ENCODE measurements around the gene ZNF416. TPM values are rescaled to one million over a fixed set of nuclear protein-coding genes. Genes with fewer than 3 reads are reported as not detected.
A peak's percentile ranks its signal among the peaks of the same experiment; 100 is the strongest.

The ZNF416 gene
- total RNA-seq (1 to 10 TPM; 1.5 to 2.9 TPM), polyA plus RNA-seq (under 1 TPM; 0.97 to 0.99 TPM)

GRCh38 chr19:57578487-57579205, at the start of gene ZNF416:
TSS of gene ZNF416 (minus strand) at chr19:57578911. CDS start at chr19:57578704, 207 bp downstream.
- TF ChIP-seq ATF3 (IDR thresholded peaks at IDR 0.05) (no peak), CTCF (IDR thresholded peaks at IDR 0.05; ENCODE audit: low read depth, low read length, missing input control) (no peak), MAX (IDR thresholded peaks at IDR 0.05) (peak; percentile 95), FOXA2 (IDR thresholded peaks at IDR 0.05) (peak; percentile 11), ZBTB33 (IDR thresholded peaks at IDR 0.05) (peak; percentile 97), YY1 (IDR thresholded peaks at IDR 0.05) (peak; percentile 86), JUND (IDR thresholded peaks at IDR 0.05) (peak in 1 of 2 donors; percentile 6), GABPA (IDR thresholded peaks at IDR 0.05 in 1 of 2, conservative IDR thresholded peaks at IDR 0.05 in 1 of 2) (peak; percentile 82 to 97), HNF4A (conservative IDR thresholded peaks at IDR 0.05) (peak in 1 of 2 donors; percentile 28), RXRA (IDR thresholded peaks at IDR 0.05) (peak in 1 of 2 donors; percentile 50), RAD21 (IDR thresholded peaks at IDR 0.05) (peak; percentile 59 to 67), FOXA1 (IDR thresholded peaks at IDR 0.05) (no peak), NR2F2 (IDR thresholded peaks at IDR 0.05) (peak; percentile 64), SP1 (IDR thresholded peaks at IDR 0.05) (peak; percentile 53), EGR1 (IDR thresholded peaks at IDR 0.05; ENCODE audit: low read depth in 2 of 2) (no peak), REST (IDR thresholded peaks at IDR 0.05) (no peak), HNF4G (IDR thresholded peaks at IDR 0.05) (no peak), TAF1 (conservative IDR thresholded peaks at IDR 0.05) (no peak)
- WGBS = under 1% methylated on average over 62 of the region's 62 CpGs

More at GRCh38 chr19:57578487-57579205, at the start of gene ZNF416:
- peaks cover 0 to 4% (median 0%) of the 10 kb centered on the region in 4 donors for H3K27me3 ChIP-seq (ENCODE audit: control insufficient read depth in 4 of 4, insufficient read depth in 4 of 4, low read length in 3 of 4)
- no peak within 1 kb of the TSS for H3K27ac ChIP-seq (ENCODE audit: low read depth in 1 of 2, low read length in 2 of 2)
- peaks cover 3 to 13% (median 9%) of the 10 kb centered on the region in 4 donors for H3K4me1 ChIP-seq (ENCODE audit: control insufficient read depth in 4 of 4, insufficient read depth in 4 of 4, low read length in 3 of 4)
- peaks cover 6 to 33% (median 31%) of the 10 kb centered on the region in 4 donors for H3K36me3 ChIP-seq (ENCODE audit: control insufficient read depth in 4 of 4, insufficient read depth in 3 of 4, low read depth in 1 of 4, low read length in 3 of 4)
- peaks cover 39 to 57% (median 52%) of the 10 kb centered on the region in 4 donors for H3K9me3 ChIP-seq (ENCODE audit: control insufficient read depth in 4 of 4, low read length in 3 of 4)
- H3K4me3 ChIP-seq (ENCODE audit: low read depth in 1 of 3, low read length in 3 of 3) = peak within 1 kb of the TSS; percentile 89 to 98 (median 91)
- DNase-seq (ENCODE audit: low spot score) = peak; percentile 94
- peak within 1 kb of the TSS in 1 of 2 donors; percentile 16 for H3K9ac ChIP-seq (ENCODE audit: low read depth in 1 of 2, low read length in 2 of 2)
